CD4-positive, alpha-beta T cell (primary cell): ENCODE results near the gene PDE4B. TPM values are rescaled to one million over a fixed set of nuclear protein-coding genes. Genes with fewer than 3 reads are reported as not detected.

Source experiments
- ATAC-seq: fragments of 200-7000 bp; cut with Tn5 transposase; one replicate; pipeline ENCODE4 v1.10.0; 2022; ENCODE audit warnings: mild to moderate bottlenecking; ENCODE audit not compliant: poor library complexity
- CTCF ChIA-PET: fragments of 350-600 bp; sonication (Branson Sonifier 250); formaldehyde crosslinking; loops from one replicate; lab custom pipeline; 2021; ENCODE audit warnings: antibody characterized with exemption, inconsistent platforms; lab: Charles Lee
- POLR2A ChIA-PET: fragments of 350-600 bp; sonication (Branson Sonifier 250); formaldehyde crosslinking; loops from one replicate; lab custom pipeline; 2021; ENCODE audit warnings: antibody characterized with exemption, inconsistent platforms; lab: Charles Lee
- DNase-seq, 14 experiments: peaks; one replicate each; pipeline ENCODE4 v3.0.0-alpha.2; 2013 to 2020; ENCODE audit warnings: mixed read lengths in 2 of 14
- H3K27ac ChIP-seq, 2 donors: one replicate each; pipeline versions ENCODE4 v1.5.1 to v1.7.0; 2013; ENCODE audit warnings: low read length in 2 of 2, low read depth in 1 of 2, mild to moderate bottlenecking in 1 of 2
- H3K27me3 ChIP-seq, 2 experiments: 1 replicate in 1 of 2; 2 replicates in 1 of 2; pipeline versions ENCODE4 v1.6.1 to v1.7.0; 2013; ENCODE audit warnings: low read length in 2 of 2, control low read depth in 1 of 2, mild to moderate bottlenecking in 1 of 2, moderate library complexity in 1 of 2; ENCODE audit not compliant: insufficient read depth in 2 of 2, control insufficient read depth in 1 of 2
- H3K36me3 ChIP-seq: one replicate; pipeline ENCODE4 v1.6.1; 2013; ENCODE audit warnings: low read length, control low read depth; ENCODE audit not compliant: insufficient read depth
- H3K4me1 ChIP-seq: one replicate; pipeline ENCODE4 v1.6.1; 2013; ENCODE audit warnings: low read length, control low read depth; ENCODE audit not compliant: insufficient read depth
- H3K4me3 ChIP-seq: one replicate; pipeline ENCODE4 v1.5.1; 2013; ENCODE audit warnings: mild to moderate bottlenecking, low read length, moderate library complexity
- H3K9me3 ChIP-seq, 2 experiments: 1 replicate in 1 of 2; 2 replicates in 1 of 2; pipeline versions ENCODE4 v1.6.1 to v1.7.0; 2013; ENCODE audit warnings: low read length in 2 of 2, mild to moderate bottlenecking in 2 of 2, control low read depth in 1 of 2, moderate library complexity in 1 of 2; ENCODE audit not compliant: control insufficient read depth in 1 of 2, insufficient read depth in 1 of 2
- H3K27ac Mint-ChIP-seq: one replicate; pipeline ENCODE4 v1.8.0; 2020; ENCODE audit warnings: mixed read lengths
- H3K27me3 Mint-ChIP-seq: one replicate; pipeline ENCODE4 v1.8.0; 2021; ENCODE audit warnings: mixed read lengths
- H3K36me3 Mint-ChIP-seq: one replicate; pipeline ENCODE4 v1.8.0; 2021; ENCODE audit warnings: low read depth, mixed read lengths
- H3K4me1 Mint-ChIP-seq: one replicate; pipeline ENCODE4 v1.8.0; 2021; ENCODE audit warnings: low read depth, mixed read lengths
- H3K4me3 Mint-ChIP-seq: one replicate; pipeline ENCODE4 v1.8.0; 2020; ENCODE audit warnings: mild to moderate bottlenecking, mixed read lengths
- H3K9me3 Mint-ChIP-seq: one replicate; pipeline ENCODE4 v1.8.0; 2020; ENCODE audit warnings: mixed read lengths
- CTCF ChIP-seq: fragments of 200-600 bp; IDR thresholded peaks from one replicate; pipeline ENCODE4 v1.8.0; 2022; ENCODE audit warnings: antibody characterized with exemption, mild to moderate bottlenecking
- intact Hi-C, 2 experiments: fragments of 100-400 bp; cut with DNase I in 1 of 2; cut with micrococcal nuclease in 1 of 2; formaldehyde crosslinking; loops; one replicate each; pipeline versions ENCODE4 v1.15.1 to v1.9.0; 2023 to 2025; cut with DNase I, micrococcal nuclease
- total RNA-seq, 174 experiments: library from RNA in 2 of 174; stranded (reverse) in 2 of 174; gene quantifications; one replicate each; pipeline ENCODE4 v1.2.3 and lab custom pipeline; 2021 to 2026

The PDE4B gene
- total RNA-seq, 2 experiments from 2014 or later: 155 to 159 TPM

GRCh38 chr1:66359269-66359668 is 566.6 kb downstream of the PDE4B start:
- CTCF ChIA-PET: no interaction called here
- no peaks in the 10 kb centered on the region for H3K9me3 ChIP-seq
- peaks cover 53% of the 10 kb centered on the region for H3K36me3 ChIP-seq
- no peak for DNase-seq
- no peak overlapping the region for H3K4me3 ChIP-seq
- Mint-ChIP-seq H3K4me3 (no peak overlapping the region), H3K27ac (peak overlapping the region; percentile 43), H3K27me3 (no peaks in the 10 kb centered on the region), H3K9me3 (no peaks in the 10 kb centered on the region), H3K36me3 (peaks cover 86% of the 10 kb centered on the region), H3K4me1 (peaks cover 77% of the 10 kb centered on the region)
- H3K27ac ChIP-seq: no peak overlapping the region
- POLR2A ChIA-PET: no interaction called here
- intact Hi-C loops: no loop called here
- no peak for ATAC-seq
- no peak for TF ChIP-seq CTCF
- no peaks in the 10 kb centered on the region for H3K27me3 ChIP-seq
- peaks cover 42% of the 10 kb centered on the region for H3K4me1 ChIP-seq

GRCh38 chr1:66359815-66360214 is 567.1 kb downstream of the PDE4B start:
- H3K9me3 Mint-ChIP-seq: no peaks in the 10 kb centered on the region
- ATAC-seq: no peak
- intact Hi-C loops: no loop called here
- Histone ChIP-seq H3K4me3 (no peak overlapping the region), H3K4me1 (peaks cover 39% of the 10 kb centered on the region), H3K27me3 (no peaks in the 10 kb centered on the region), H3K9me3 (no peaks in the 10 kb centered on the region), H3K36me3 (peaks cover 58% of the 10 kb centered on the region), H3K27ac (peak overlapping the region in 1 of 2 donors; percentile 16)
- no peak for DNase-seq
- POLR2A ChIA-PET: interaction anchor here (2.3 kb wide), 1 partner anchor 28 kb away, joined by 7 read pairs; no protein-coding TSS in a partner anchor
- CTCF ChIA-PET: interaction anchor here (1.2 to 1.3 kb wide), 4 partner anchors 8 to 87 kb away, joined by 3 to 6 read pairs (median 4); no protein-coding TSS in a partner anchor
- peaks cover 77% of the 10 kb centered on the region for H3K4me1 Mint-ChIP-seq
- peak overlapping the region; percentile 43 for H3K27ac Mint-ChIP-seq
- peaks cover 87% of the 10 kb centered on the region for H3K36me3 Mint-ChIP-seq
- no peak overlapping the region for H3K4me3 Mint-ChIP-seq
- TF ChIP-seq CTCF: no peak
- H3K27me3 Mint-ChIP-seq: no peaks in the 10 kb centered on the region

- peaks cover 39% of the 10 kb centered on the region for H3K4me1 ChIP-seq
- no peak overlapping the region for H3K4me3 ChIP-seq
- Mint-ChIP-seq H3K9me3 (no peaks in the 10 kb centered on the region), H3K27ac (peak overlapping the region; percentile 19), H3K4me3 (no peak overlapping the region), H3K27me3 (no peaks in the 10 kb centered on the region), H3K36me3 (peaks cover 90% of the 10 kb centered on the region), H3K4me1 (peaks cover 78% of the 10 kb centered on the region)
- H3K9me3 ChIP-seq: no peaks in the 10 kb centered on the region
- no peak for DNase-seq
- intact Hi-C loops: no loop called here
- ChIA-PET CTCF (interaction anchor here (1.2 to 1.3 kb wide), 4 partner anchors 9 to 86 kb away, joined by 3 to 6 read pairs (median 4); no protein-coding TSS in a partner anchor), POLR2A (interaction anchor here (1.3 to 2.3 kb wide), 2 partner anchors 14 to 28 kb away, joined by 3 to 7 read pairs; no protein-coding TSS in a partner anchor)
- H3K27ac ChIP-seq: peak overlapping the region in 1 of 2 donors; percentile 16
- peaks cover 63% of the 10 kb centered on the region for H3K36me3 ChIP-seq
- no peak for ATAC-seq
- no peak for TF ChIP-seq CTCF
- H3K27me3 ChIP-seq: no peaks in the 10 kb centered on the region
These were observed 567.6 kb downstream of the PDE4B start for GRCh38 chr1:66360285-66360724.
